Activated CD8-positive, alpha-beta memory T cell treated with anti-CD3 and anti-CD28 coated beads, Interleukin-2, amount 50 U/mL, for 24 hours (primary cell): Measurements from ENCODE around the gene RTL9.
"Not testable (repeated sequence)": the region's sequence is repeated elsewhere in the genome, so short reads cannot be mapped to it uniquely, and the experiment has no call there.

ENCODE experiments used
- DNase-seq: peaks from one replicate; pipeline ENCODE4 v3.0.0-alpha.2; 2020; ENCODE audit errors: extremely low read depth

Gene RTL9

DNA sequence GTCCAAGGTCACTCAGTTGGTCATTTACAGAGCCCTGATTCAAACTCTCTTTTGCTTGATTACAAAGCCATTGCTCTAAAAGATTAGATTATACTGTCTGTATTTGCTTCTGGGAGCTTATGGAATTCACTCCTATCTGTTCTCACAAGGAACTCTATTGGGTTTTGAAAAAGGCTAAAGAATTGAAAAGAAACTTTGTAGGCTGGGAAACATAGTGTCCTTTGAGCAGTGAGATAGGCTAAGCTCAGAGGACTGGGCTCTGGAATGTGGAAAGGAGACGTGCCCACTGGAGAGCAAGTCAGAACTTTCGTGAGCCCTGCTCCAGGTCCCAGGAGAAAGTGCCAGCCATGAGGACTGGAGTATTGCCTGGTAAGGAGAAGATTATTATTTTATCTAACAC is at the start of gene RTL9:
Gene RTL9, plus strand, starts transcription at position 301 of the 400 bp plus-strand sequence. CDS start 91,770 bp downstream, outside the sequence.
- no peak for DNase-seq

DNA sequence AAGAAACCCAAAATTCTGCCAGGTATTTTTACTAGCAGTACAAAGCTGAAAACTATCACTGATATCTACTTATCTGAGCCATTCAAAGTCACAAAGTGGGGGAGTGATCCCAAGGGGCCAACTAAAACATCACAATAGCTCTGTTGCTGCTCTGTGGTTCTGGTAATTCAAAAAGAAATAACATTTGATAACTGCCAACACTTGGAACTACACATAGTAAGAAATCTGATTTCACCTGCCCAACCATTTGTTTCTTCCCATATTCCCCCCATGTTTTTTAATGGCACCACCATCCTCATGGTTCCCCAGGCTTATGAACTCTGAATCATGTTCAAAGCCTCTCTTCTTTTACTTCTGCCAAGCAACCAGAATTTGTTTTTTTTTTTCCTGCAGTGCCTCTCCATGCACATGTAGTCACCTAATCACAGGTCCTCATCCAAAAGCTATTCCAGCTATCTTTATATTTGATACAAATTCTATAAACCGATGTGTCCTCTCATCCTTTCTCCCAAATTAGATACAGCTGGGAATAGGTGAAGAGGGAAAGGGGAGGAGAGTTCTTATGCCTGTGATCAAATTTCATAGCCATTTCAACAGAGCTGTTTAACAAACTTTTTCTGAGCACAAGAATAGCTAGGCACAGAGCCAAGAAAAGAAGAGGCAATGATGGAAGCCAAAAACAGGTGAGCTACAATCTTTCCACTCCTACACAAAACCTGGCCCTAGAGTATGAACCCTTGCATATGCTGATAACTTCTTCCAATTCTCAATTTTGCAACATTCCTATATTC is 48.5 kb upstream of the RTL9 start:
- no peak for DNase-seq

GRCh38 chrX:110310896-110311295 is 47.8 kb upstream of the RTL9 start:
- peak; percentile 15 for DNase-seq

- DNase-seq = no peak
These were observed 47.0 kb upstream of the RTL9 start for GRCh38 chrX:110311437-110312230.

GRCh38 chrX:110315551-110315950 is 43.1 kb upstream of the RTL9 start:
- no peak for DNase-seq

- no peak for DNase-seq
These were observed 42.1 kb upstream of the RTL9 start for GRCh38 chrX:110316351-110317060.

GRCh38 chrX:110317061-110317819 is 41.4 kb upstream of the RTL9 start:
- no peak for DNase-seq

DNA sequence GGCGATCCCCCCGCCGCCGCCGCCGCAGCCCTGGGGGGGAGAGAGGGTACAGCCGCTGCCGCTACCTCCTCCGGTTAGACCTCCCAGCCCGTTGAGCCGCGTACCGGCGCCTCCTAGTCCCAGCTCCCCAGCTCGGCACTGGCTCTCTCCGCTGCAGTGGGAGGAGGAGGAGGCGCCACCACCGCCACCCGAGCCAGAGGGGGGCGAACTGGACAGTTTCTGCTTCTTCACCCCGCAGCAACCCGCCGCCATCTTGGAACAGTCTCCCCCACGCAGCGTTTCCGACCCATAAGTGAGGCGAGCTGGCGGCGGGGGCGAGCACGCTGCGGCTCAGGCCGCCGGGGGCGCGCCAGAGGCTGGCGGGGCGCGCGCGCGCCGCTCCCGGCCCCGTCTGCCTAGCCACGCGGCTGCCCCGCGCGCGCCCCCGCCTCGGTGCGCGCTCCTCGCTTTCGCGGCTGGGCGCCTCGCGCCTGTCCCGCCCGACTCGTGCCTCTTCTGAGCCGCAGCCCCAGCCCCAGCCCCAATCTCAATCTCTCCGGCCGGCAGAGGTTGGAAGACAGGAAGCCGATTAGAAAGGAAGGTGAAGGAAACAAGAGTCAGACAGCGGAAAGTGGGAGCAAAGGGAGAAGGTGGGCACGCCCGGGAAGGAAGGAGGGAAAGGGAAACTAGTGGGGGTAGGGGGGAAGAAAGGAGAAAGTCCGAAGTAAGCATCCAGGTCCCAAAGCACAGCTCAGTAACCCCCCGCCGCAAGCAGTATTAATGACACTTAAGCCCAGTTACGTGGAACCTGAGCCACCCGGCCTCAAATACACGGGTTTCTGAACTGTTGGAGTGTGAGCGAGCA is 40.6 kb upstream of the RTL9 start, which contains the start of gene AMMECR1:
Gene AMMECR1, minus strand, starts transcription at position 266 of the 844 bp plus-strand sequence. Its CDS starts 14 bp downstream, at position 252.
- DNase-seq = peak; percentile 28

GRCh38 chrX:110318664-110318968 is 40.0 kb upstream of the RTL9 start:
- no peak for DNase-seq

DNA sequence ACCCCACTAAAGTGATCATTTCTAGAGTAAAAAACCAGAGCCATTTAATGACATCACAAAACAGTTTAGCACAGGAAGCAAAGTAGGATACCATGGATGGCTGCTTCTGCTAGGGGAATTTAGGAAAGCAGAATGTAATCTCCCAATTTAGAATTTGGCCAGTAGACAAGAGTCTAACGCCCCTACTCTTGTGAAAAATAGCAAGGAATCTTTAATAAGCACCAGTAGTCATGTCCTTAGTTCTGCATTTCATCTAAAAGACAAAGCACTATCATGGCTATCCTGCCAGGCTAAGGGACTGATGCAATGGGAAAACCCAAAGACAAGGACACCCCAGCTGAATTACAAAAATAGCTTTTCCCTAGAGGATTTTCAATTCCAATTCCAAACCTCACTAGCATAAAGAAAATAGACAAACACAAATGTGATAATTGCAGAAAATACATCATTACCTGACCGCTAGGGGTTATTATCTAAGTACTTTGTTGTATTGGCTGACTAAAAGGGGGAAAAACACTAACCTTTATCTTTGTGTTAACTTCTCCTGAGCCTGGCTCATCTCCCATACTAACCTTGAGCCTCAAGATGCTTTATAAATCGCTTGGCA is 38.2 kb upstream of the RTL9 start:
- DNase-seq = no peak

DNA sequence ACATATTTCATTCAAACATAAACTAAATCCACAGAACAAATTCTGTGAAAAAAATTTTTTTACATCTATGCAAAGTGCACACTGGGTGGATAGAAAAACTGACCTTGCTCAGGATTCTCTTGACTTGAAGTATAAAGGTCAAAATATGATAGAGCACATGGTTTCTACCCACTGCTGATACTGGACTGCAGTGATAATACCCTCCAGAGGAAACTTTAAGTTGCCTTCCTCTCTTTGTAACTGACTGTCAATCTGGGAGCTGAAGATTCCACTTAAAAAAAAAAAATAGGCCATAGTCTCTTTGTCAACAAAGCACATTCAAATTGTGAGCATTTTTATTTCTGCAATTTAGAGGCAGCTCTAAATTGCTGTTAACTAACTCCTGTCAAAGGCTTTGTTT is 37.6 kb upstream of the RTL9 start:
- no peak for DNase-seq

DNA sequence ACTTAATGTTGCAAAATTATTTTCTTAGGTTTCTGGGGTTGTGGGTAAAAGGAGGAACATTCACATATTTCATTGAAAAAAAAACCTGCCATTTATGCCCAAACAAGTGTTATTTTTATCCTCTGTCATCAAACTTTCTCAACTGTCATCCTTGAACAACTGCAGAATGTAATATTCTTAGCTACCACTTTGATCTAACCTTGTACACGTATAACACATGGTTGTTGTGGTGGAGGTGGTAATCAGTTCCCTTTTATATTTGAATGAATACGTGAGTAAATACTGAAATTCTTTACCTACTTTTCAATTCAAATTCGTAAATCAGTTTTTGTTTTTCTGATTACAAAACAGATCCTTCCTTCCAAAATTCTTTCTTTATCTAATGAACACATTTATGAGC is 37.0 kb upstream of the RTL9 start:
- no peak for DNase-seq

- DNase-seq = no peak
These were observed 36.0 kb upstream of the RTL9 start for GRCh38 chrX:110322603-110323002.

GRCh38 chrX:110326712-110327111 is 31.9 kb upstream of the RTL9 start:
- DNase-seq = no peak

DNA sequence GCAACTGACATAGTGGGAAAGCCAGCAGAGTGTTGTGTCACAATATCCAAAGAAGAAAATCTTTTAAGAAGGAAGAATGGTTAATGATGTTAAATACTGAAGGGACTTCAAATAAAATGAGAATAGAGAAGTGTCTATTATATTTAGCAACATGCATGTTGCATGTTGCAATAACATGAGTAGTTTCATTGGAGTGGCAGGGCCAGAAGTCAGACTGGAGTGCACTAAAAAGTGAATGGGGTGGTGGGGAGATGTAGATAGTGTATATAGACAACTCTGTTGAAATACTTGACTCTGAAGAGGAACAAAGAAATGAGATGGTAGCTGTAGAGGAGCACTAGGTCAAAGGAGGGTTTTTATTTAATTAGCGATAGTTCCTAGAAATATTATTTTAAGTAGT is 31.3 kb upstream of the RTL9 start:
- no peak for DNase-seq

DNA sequence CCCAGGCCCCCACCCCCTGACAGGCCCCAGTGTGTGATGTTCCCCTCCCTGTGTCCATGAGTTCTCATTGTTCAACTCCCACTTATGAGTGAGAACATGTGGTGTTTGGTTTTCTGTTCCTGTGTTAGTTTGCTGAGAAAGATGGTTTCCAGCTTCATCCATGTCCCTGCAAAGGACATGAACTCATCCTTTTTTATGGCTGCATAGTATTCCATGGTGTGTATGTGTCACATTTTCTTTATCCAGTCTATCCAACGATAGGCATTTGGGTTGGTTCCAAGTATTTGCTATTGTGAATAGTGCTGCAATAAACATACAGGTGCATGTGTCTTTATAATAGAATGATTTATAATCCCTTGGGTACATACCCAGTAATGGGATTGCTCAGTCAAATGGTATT is 30.0 kb upstream of the RTL9 start:
- DNase-seq = not testable (repeated sequence)

DNA sequence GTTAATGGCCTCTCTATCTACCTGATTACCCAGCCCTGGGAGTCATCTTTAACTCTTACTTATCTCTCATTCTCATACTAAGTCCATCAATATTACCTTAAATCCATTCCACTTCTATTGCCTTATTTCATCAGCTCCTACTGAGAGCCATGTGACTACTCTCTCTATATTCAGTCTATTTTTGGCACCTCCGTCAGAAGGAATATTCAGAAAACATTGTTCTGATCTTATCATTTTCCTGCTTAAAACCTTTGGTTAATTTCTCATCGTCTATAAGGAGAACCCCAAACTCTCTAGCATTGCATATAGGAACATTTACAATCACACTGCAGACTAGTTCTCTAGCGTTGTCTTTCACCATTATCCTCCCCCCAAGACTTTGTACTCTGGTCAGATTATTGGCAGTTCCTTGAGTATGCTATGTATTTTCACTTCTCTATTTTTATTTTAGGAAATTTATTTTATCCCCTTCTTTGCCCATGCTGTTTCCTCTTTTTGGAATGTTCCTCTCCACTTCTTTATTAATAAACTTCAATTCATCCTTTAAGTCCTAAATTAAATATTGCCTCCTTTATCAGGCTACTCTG is 27.1 kb upstream of the RTL9 start:
- no peak for DNase-seq

DNA sequence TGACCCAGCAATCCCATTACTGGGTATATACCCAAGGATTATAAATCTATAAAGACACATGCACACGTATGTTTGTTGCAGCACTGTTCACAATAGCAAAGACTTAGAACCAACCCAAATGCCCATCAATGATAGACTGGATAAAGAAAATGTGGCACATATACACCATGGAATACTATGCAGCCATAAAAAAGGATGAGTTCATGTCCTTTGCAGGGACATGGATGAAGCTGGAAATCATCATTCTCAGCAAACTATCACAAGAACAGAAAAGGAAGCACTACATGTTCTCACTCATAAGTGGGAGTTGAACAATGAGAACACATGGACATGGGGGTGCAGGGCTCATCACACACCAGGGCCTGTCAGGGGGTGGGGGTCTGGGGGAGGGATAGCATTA is 25.2 kb upstream of the RTL9 start:
- not testable (repeated sequence) for DNase-seq

DNA sequence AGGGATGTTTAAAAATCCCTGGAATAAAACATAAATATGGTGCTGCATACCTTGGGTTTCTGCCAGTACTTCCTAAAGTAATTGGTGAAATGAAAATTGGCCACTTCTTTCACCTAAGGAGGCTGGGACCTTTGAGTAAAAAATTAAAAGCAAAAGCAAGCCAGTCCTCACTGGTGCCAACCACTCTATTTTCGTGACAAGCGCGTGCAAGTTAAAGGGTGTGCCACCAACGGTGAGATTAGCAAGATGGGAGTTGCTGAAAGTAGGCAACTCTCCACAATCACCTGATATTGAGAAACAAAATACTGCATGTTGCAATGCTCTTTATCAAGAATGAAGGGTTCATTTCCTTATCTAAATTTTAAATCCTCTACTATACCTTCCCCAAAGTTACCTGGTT is 19.7 kb upstream of the RTL9 start:
- DNase-seq = no peak
